ENCODE measurements around the gene CARF. TPM values are rescaled to one million over a fixed set of nuclear protein-coding genes. Genes with fewer than 3 reads are reported as not detected.
"Not testable (repeated sequence)": the region's sequence is repeated elsewhere in the genome, so short reads cannot be mapped to it uniquely, and the experiment has no call there.

Gene CARF
- total RNA-seq, 1 donor from 2014 or later, result 5.5 TPM

- no peak for DNase-seq (ENCODE audit: low read depth)
- no peak overlapping the region for H3K4me3 ChIP-seq (ENCODE audit: low read depth, low read length)
- TF ChIP-seq, protein P1, sequence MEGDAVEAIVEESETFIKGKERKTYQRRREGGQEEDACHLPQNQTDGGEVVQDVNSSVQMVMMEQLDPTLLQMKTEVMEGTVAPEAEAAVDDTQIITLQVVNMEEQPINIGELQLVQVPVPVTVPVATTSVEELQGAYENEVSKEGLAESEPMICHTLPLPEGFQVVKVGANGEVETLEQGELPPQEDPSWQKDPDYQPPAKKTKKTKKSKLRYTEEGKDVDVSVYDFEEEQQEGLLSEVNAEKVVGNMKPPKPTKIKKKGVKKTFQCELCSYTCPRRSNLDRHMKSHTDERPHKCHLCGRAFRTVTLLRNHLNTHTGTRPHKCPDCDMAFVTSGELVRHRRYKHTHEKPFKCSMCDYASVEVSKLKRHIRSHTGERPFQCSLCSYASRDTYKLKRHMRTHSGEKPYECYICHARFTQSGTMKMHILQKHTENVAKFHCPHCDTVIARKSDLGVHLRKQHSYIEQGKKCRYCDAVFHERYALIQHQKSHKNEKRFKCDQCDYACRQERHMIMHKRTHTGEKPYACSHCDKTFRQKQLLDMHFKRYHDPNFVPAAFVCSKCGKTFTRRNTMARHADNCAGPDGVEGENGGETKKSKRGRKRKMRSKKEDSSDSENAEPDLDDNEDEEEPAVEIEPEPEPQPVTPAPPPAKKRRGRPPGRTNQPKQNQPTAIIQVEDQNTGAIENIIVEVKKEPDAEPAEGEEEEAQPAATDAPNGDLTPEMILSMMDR (conservative IDR thresholded peaks at IDR 0.05; ENCODE audit: low read depth, low read length), result peak; percentile 27
These were observed 27.9 kb upstream of the CARF start for GRCh38 chr2:202883987-202884675.

- DNase-seq (ENCODE audit: low read depth), result no peak
- H3K4me3 ChIP-seq (ENCODE audit: low read depth, low read length), result no peak overlapping the region
- TF ChIP-seq, protein P1 (conservative IDR thresholded peaks at IDR 0.05; ENCODE audit: low read depth, low read length), result no peak
These were observed 26.9 kb upstream of the CARF start for GRCh38 chr2:202885190-202885589.

DNA sequence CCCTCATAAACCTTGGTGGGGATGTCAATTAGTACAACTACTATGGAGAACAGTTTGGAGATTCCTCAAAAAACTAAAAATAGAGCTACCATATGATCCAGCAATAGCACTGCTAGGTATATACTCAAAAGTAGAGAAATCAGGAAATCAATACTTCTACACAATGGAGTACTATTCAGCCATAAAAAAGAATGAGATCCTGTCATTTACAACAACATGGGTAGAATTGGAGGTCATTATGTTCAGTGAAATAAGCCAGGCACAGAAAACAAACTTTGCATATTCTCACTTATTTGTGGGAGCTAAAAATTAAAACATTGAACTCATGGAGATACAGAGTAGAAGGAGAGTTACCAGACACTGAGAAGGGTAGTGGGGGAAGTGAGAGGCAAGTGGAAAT lies 6.6 kb upstream of the CARF start:
- not testable (repeated sequence) for DNase-seq (ENCODE audit: low read depth); H3K4me3 ChIP-seq (ENCODE audit: low read depth, low read length)

DNA sequence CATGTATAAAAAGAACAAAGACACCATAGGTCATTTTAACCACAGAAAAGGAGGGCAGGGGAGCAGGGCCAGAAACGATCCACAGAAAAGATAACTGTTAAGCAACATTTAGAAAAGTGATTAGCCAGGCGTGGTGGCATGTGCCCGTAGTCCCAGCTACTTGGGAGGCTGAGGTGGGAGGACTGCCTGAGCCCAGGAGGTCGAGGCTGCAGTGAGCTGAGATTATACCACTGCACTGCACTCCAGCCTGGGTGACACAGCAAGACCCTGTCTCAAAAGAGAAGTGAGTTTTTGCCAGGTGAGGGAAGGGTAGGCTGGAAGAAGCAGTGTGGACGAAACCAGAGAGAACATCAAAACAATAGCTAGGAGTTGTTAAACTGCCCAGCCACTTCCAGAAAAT lies 3.9 kb upstream of the CARF start:
- TF ChIP-seq, protein P1 (conservative IDR thresholded peaks at IDR 0.05; ENCODE audit: low read depth, low read length), result no peak
- no peak overlapping the region for H3K4me3 ChIP-seq (ENCODE audit: low read depth, low read length)
- DNase-seq (ENCODE audit: low read depth), result no peak

- TF ChIP-seq, protein P1 (conservative IDR thresholded peaks at IDR 0.05; ENCODE audit: low read depth, low read length), result no peak
- DNase-seq (ENCODE audit: low read depth), result no peak
- peak overlapping the region; percentile 92 for H3K4me3 ChIP-seq (ENCODE audit: low read depth, low read length)
These were observed 2.5 kb upstream of the CARF start for GRCh38 chr2:202909394-202910192.

DNA sequence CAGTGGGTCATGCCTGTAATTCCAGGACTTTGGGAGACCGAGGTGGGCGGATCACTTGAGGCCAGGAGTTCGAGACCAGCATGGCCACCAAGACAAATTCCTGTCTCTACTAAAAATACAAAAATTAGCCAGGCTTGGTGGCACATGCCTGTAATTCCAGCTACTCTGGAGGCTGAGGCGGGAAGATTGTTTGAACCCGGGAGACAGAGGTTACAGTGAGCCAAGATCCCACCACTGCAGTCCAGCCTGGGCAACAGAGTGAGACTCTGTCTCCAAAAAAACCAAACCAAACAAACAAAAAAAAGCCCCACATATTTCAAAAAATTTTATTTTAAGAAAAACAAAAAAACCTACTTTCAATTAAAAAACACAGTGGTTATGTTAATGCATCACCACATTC lies 1.8 kb upstream of the CARF start:
- not testable (repeated sequence) for DNase-seq (ENCODE audit: low read depth)
- peak overlapping the region; percentile 92 for H3K4me3 ChIP-seq (ENCODE audit: low read depth, low read length)

DNA sequence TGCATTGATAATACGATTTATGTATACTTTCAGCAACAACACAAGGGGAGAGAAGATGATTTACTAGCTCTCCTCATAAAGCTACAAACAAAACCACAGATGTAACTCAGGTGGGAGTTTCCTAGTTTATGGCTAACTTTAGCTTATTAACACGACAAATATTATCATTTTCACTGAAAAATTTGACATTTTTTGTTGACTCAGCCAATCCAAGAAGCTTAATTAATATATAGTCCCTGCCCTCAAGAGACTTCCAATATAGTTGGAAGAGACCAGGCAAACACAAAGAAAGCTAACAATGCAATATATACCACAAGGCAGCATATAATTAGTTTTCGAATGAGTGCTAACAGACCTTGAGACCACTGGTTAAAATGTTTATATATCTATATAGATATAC lies 1.4 kb upstream of the CARF start:
- TF ChIP-seq, protein P1 (conservative IDR thresholded peaks at IDR 0.05; ENCODE audit: low read depth, low read length), result no peak

DNA sequence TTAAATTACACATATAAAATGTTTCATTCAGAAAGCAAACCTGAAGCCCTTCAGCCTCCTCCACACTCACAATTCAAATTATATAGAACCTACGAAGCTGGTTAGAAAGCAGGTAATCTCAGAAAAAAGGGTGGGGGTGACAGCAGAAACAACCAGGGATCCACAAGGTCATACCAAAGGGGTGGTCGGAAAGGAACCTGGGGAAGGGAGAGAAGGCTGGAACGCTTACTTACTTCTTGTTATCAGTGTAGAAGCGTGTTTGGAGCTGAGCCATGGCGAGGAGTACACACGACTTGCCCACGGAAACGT lies 918 bp upstream of the CARF start:
- no peak for DNase-seq (ENCODE audit: low read depth)
- TF ChIP-seq, protein P1 (conservative IDR thresholded peaks at IDR 0.05; ENCODE audit: low read depth, low read length), result no peak
- H3K4me3 ChIP-seq (ENCODE audit: low read depth, low read length), result peak overlapping the region; percentile 92

More for the DNA sequence above, 1.4 kb upstream of the CARF start:
- no peak for DNase-seq (ENCODE audit: low read depth)
- peak overlapping the region; percentile 92 for H3K4me3 ChIP-seq (ENCODE audit: low read depth, low read length)

GRCh38 chr2:202912342-202913201 lies 497 bp downstream of the CARF start:
- peak overlapping the region; percentile 92 for H3K4me3 ChIP-seq (ENCODE audit: low read depth, low read length)
- DNase-seq (ENCODE audit: low read depth), result not testable (repeated sequence)
